HG03064 (cell line): ENCODE results near the gene DDAH1.

Source experiments
- ATAC-seq: cut with Tn5 transposase; IDR thresholded peaks from one replicate; pipeline ENCODE4 v1.9.1; 2021; ENCODE audit warnings: low read depth; ENCODE audit not compliant: unreplicated experiment

DDAH1 gene

DNA sequence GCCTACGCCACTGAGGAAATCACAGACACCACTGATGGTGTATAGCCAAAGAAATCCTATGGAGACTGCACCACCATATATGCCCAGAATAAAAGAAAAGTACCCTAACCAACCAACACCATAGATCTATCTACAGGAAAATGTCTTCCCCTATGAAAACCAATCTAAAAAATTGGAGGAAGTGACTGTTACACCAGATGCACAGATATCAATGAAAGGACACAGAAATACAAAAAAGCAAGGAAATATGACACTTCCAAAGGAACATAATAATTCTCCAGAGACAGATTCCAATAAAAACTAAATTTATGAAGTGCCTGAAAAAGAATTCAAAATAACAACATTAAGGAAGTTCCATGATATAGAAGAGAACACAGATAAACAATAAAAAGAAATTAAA, 131.8 kb downstream of the DDAH1 start:
- ATAC-seq = no peak

DNA sequence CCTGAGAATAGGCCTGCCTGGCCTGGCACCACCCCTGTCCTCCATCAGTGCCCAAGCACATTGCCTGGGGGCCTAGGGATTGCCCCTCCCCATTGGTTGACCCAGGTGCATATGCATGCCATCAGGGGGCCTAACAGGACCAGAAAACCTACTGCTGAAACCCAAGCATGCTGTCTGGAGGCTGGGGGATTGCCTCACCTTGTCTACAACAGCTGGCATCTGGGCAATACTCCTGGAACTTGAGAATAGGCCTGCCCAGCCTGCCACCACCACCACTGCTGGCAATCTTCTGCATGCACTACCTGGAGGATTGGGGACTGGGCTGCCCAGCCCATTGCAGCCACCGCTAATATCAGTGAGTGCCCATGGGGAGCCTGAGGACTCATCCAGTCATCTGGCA, 132.4 kb downstream of the DDAH1 start:
- no peak for ATAC-seq

DNA sequence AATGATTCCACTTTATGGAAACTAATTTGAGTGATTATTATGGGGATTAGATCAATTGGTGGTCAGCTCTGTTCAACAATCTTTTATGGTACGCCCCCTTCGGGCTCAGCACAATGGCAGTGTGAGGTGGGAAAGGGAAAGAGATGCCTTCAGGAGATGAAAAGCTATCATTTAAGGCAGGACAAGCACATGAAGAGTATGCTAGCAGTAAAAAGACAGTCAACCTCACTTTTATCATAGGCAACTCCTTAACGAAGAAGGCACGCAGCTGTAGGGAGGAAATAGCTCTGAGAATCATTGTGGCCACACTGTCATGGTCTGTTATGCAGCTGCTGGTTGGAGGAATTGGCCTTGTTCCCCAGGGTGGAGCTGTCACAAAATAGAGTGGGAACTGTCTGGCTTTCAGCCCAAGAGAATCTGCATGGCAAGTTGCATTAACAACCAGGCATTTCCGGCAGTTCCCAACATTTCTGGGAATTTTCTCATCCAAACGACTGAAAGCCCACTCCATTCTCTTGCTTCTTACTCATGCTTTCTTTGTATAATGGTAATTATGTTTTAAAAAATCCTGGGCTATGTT, 134.2 kb downstream of the DDAH1 start:
- ATAC-seq = no peak

DNA sequence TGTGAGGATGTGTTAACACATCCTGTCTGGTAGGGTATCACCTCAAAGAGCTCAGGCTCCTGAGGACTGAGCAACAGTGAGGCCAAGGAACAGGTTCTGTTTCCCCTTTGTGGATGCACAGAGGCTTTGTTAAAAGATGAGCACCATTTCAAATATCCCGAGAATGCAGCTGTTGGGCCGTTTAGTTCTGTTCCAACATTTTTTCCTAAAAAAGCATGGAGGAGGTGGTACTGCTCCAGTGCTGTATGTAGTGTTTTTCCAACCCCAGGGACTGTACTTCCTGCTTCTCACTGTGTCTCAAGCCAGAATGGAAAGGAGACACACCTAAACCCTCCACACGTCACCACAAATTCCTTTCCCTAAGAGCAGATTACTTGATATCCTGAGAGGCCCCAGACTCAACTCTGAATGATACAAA, 134.7 kb downstream of the DDAH1 start:
- ATAC-seq = no peak

DNA sequence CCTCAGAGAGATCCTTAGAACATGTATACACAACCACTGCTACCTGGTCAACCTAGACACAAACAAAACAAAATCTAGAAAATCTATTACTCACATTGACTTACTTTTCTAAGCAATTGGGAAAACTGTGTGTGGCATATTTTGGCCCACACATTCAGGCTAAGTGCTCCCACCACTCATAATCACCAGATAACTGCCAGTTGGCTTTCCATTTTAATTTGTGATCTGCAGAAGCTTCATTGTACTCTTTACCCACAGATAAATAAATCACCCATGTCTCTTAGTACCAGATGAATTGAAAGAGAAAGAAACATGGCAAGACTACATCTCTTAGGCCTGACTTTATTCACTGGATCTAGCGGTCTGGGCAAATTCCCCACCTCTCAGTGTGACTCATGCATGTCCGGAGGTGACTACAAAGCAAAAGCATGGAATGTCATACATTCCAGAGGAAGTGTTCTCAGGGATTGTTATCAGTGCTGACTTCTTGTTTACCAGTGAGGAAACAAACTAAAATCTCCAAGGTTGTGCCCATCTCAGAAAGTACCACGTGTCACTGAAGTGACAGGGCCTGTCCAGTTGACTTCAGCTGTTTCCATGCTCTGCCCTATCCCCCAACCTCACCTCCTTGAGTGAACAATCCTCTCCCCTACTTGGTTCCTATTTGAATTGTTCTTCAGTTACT, 136.1 kb downstream of the DDAH1 start:
- no peak for ATAC-seq

DNA sequence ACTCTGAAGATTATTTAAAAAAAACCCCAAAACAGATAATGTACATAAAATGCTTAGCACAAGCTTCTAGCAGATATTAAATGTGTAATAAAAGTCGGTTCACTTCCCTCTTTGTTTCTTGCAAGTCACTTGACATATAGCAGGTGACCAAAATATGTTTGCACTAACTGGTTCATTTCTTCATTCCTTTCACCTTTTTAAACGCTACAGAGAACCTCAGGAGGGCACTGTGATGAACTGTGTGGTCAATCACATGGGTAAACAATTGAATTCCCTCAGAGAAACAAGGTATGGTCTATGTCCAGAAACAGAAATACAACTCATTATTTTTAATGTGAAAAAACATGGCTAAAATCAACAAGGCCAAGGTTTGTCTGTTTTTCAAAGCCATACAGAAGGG, 137.2 kb downstream of the DDAH1 start:
- no peak for ATAC-seq

DNA sequence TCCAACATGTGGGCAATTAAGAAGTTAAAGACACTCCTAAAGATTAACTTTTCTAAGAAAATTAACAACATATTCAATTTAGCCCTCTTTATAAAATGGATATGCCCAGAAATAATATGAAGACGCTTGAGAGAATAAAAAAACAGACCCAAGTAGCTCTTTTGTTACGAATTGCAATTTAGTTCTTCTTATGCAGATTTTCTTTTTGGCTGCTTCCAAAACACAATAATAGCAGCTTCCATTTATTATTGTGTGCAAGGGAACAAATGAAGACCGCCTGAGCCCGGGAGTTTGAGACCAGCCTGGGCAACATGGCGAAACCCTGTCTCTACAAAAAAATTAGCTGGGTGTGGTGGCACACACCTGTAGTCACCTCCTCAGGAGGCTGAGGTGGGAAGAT, 138.1 kb downstream of the DDAH1 start:
- no peak for ATAC-seq

DNA sequence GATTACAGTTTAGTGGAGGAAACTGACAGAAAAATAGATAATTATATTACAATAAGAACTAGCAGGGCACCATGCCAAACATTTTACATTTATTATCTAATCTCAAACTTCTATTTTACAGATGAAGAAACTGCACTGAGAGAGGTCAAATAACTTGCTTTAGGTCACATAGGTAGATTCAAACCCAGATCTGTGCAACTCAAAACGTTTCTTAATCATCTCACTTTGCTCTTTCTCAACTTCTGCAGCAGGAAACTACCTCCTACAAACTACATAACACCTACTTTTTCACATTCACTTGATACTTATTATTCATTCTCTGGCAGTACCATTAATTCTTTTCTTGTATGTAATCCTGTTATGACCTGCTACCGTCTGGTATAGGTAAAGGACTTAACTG, 138.6 kb downstream of the DDAH1 start:
- no peak for ATAC-seq

DNA sequence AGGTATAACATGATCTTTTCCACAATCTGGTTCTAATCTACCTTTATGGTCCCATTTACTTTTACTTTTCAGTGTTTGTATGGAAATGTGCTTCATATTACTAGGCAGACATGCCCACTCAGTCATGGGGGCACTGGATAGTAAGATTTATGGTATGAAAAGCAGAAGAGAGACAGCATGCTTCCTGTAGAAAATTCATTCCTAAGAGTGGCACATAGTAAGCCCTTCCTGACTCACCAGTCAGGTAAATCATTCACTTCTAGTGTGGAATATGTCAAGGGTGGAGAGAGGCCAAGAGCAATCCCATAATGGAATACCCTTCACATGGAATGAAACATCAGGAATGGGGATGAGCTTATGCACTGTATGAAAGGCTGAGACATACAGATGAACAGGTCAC, 139.0 kb downstream of the DDAH1 start:
- ATAC-seq = no peak

DNA sequence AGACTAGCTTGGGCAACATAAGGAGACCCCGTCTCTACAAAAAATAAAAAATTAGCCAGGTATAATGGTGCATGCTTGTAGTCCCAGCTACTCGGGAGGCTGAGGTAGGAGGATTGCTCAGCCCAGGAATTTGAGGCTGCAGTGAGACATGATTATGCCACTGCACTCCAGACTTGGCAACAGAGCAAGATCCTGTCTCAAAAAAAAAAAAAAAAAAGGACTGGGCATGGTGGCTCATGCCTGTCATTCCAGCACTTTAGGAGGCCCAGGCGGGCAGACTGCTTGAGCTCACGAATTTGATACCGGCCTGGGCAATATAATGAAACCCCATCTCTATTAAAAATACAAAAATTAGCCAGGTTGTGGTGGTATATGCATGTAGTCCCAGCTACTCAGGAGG, 141.2 kb downstream of the DDAH1 start:
- no peak for ATAC-seq

DNA sequence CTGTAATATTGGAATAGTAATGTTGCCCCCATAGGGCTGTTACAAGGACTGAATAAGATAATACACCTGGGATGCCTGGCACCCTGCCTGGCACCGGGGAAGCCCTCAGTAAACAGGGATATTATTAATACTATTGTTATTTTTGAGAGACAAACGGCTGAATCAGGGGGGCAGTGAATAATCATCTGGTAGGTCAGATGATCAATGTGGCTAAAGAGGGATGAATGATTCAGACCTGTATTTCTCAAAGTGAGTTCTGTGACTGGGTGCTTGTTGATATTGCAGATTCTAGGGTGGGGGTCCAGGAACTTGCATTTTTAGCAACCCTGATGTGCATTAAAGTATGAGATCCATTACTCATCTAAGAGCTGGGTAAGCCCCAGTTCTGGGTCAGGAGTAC, 142.3 kb downstream of the DDAH1 start:
- no peak for ATAC-seq

DNA sequence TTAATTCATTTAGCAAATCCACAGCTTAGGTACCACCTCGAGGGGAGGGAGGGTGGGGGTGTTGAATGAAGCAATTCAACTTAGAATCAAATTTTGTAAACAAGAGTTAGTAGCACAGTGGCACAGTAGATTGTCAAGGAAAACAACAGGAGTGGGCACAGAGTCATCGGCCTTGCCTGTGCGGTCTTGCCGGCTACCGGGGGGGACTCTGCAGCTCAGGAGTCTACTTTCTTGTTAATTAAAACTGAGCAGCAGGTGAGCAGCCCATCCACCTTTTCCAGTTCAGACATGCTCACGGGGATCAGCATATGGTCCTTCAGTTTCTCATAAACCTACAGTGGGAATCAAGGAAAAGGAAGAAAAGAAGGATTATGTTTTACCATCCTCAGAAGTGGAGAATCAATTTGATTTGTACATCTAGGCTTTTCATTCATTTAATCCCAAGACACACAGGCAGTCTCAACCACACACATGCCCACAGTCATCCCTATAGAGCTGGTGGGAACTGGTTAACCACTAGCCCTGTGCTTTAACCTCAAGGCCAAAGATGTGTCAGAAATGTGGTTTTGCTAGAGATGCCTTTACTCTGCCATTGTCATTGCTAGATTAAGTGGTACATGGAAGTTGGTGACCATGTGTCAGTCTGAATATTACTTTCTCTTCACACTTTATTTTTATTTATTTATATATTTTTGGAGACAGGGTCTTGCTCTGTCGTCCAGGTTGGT, 143.6 kb downstream of the DDAH1 start:
- ATAC-seq = peak; percentile 57

DNA sequence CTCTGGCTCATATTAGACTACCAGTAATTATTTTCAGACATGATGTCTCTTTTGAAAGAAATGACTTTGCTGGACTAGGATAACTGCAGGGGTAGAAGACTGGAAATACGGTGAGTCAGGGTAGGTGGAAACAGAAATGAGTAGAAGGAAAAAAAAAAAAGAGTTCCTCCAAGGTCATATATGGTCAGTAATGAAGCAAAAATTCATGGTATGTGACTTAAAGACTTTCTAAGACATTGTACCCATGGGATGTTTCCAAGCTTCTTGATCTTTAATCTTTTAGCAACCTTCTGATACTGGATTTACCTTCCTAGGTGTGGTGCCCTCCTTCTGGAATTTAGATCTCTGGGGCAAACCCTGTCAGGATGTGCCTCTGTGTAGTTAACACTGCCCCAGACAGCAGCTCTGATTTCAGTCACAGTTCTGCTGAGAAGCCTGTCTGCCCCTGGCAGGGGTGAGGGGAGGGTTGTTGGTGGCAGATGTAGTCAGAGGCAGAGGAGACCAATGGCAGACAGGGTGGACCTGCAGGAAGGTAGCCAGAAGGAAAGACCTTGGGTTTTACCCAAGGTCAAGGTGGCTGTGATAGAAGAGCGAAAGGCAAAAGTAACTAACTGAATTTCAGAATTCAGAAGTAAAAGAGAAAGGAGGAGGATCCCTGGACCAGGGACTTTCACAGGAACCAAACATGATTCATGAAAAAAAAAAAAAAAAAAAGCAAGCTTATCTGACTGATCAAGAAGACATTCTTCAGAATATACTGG, 144.4 kb downstream of the DDAH1 start:
- ATAC-seq = no peak

DNA sequence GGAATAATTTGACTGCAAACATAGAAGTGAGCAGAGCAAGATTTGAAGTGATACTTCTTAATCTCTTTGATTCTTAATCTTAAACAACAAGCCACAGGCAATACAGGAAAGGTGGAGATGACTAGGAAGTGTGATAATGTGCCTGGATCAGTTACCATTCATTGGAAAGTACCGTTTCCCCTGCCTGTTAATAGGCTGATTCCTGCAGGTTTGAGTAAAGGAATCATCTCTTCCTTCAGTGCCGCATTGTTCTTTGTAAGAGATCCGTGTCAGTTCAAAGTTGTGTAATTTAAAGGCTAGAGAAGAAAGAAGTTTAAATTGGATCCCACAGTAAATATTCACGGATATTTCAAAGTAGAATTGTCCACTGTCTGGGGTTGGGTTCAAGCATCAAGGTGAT, 145.0 kb downstream of the DDAH1 start:
- ATAC-seq = no peak

DNA sequence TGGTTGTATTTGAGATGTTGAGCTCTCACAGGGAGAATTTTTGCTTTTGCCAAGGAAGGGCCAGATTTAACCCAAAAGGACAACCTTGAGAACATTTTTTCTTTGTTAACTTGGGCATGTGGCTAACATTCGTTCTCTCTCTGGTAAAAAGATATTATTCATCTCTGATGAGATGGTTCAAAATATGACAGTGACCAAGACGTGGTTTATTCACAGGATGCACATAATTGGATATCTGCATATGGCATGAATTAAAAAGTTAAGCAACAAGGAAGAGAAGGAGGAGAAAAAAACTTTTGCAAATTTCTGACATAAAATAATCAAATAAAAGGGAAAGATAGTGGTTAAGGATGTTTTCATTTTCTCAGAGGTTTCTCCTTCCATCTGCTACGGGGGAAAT, 145.5 kb downstream of the DDAH1 start:
- ATAC-seq = no peak

DNA sequence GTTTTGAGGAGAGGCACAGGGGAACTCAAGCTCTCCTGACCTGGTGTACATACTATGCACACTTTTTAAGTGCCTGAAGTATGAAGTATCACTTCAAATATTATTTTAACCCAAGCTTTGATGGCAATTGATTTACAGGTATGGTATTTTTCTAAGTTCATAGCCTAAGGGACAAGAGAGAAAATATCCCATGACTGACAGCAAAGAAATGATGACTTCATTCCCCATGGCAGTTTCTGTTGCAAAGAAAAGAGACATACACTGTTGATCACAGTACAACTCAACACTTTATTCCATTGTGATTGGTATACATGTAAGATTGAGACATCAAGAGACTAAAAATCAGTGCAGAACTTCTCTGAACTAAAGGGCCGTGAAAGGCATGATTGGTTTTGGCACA, 146.7 kb downstream of the DDAH1 start:
- ATAC-seq = no peak

DNA sequence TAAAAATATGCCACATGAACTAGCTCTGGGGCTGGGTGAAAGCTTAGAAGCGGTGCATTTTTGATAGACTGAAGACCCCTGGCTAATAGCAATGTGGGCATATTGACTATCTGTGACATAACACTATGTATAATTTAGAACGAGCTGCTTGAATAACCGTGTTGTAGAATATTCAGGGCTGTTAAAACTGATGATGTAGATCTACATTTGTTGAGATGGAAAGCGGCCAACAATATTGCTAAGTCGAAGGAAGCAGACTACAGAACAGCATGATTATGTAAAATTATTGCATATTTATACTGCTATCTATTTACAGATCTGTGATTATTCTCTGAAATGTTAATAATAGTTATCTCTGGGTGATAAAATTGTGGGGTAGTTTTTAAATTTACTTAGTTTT, 147.4 kb downstream of the DDAH1 start:
- no peak for ATAC-seq

DNA sequence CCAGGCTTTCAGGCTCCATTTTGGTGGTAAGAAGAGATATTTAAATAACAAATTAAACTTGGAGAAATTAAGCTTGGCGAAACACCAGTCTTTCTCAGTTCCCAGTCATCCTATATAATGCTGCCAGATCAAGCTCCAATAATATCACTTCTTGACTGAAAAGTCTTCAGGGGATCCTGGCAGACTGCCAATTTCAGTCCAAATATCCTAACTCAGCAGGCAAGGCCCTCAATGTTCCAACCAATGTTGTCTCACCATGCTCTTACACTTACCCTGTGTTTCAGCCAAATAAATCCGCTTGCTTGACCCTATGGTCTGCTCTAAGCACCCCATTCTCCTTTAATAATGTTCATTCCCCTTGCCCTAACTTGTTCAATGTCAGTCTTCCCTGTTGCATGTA, 148.6 kb downstream of the DDAH1 start:
- no peak for ATAC-seq

DNA sequence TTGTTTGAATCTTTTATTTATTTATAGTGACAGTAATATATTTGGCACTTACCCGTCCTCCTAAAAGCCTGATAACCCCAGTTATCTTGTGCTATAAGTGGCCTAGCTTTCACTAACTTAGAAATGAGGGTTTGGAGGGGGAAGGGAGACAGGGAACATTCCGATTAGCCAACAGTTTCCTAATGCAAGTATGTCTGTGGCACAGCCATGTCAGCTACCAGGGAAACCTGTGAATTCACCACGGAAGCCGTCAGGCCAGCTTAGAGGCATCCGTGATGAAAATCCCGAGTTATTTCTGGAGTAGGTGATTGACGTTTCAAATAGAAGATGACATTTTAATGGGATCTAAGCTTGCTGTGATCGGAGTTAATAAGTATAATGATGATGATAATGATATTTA, 149.2 kb downstream of the DDAH1 start:
- no peak for ATAC-seq

DNA sequence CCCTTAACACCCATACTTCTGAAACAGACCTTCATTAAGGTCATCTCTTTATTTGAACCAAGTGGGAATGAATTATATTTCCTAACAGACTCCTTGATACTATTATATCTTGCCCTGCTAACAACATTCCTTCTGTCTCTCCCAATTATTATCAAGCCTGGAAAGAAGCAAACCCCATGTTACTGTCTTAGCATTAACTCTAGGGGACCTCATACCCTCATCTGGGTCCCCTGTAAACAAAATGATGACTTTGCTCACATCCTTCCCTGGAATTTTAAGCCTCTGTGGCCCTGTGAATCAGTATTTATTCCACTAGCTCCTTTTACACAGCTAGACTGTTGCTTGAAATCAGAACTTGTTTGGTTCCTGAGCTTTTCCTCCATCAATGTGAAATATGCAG, 150.2 kb downstream of the DDAH1 start:
- no peak for ATAC-seq

DNA sequence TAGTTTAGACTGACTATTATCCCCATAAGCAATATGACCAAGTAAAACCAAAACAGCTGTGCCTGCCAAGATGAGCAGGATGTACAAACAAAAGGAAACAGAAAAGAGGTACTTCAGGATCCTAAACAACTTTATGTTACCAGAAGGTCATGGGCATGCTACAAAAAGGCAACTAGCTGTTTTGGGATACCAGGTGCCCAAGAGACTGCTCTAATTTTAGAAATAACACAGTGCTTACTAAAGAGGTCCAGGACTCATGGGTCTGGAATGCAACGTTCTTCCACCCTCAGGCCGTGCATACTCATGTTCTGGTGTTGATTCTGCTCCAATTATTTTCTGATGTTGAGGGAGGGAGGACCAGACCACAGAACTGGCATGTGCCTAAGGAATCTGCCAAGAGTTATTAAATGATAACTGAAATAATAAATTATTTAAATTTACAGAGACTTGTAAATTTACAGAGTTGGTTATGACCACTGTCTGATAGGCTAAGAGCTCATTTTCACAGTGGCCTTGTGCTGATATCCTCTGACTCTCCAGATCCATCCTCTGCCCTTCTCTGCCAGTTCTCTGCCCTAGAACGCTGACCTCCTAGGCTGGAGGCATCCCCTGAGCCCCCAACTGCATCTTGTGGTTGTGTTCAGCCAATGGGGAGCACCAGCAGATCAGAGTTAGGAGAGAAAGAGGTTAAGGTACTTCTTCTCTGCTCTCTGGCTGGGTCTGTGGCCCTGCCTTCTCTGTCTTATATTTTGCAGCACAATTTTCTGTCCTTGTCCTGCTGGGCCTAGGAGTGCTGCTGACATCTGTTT, 150.9 kb downstream of the DDAH1 start:
- no peak for ATAC-seq
